HG03064 (cell line): ENCODE data around the gene KLHDC4.
"Not testable (repeated sequence)": the region's sequence is repeated elsewhere in the genome, so short reads cannot be mapped to it uniquely, and the experiment has no call there.

Experiments
- ATAC-seq: cut with Tn5 transposase; IDR thresholded peaks from one replicate; pipeline ENCODE4 v1.9.1; 2021; ENCODE audit warnings: low read depth; ENCODE audit not compliant: unreplicated experiment

KLHDC4 gene

DNA sequence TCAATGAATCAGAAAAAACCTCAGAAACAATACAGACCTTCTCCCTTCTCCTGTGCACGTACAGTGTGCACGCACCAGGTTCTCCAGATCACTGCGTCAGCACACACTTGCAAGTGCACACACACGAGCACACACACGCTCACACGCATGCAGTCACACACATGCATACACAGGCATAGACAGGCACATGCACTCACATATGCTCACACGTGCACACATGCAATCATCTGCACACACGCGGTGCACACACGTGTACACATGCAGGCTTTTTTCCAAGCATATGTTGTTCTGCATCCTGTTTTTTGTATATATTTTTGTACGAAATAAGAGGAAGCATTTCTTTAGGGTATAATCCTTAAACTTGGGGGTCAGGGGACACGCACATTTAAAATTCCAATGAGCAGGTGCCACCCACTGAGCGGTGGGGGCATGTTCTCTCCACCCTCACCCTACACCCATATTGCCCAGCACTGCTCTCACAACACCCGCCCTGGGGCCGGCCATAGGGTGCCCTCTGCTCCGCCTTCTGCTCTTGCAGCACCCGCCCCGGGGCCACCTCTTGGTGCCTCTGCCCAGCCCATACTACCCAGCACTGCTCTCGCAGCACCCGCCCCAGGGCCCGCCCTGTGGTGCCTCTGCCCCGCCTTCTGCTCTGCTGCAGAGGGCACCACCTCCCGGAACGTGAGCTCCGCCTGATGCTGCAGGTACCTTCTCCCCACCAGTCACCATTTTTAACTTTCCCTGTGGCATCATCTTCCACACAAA, 20.9 kb downstream of the KLHDC4 start:
- no peak for ATAC-seq

- ATAC-seq: no peak
These were observed 22.9 kb downstream of the KLHDC4 start for GRCh38 chr16:87742781-87743490.

GRCh38 chr16:87741700-87742415, 23.9 kb downstream of the KLHDC4 start:
- ATAC-seq: no peak

DNA sequence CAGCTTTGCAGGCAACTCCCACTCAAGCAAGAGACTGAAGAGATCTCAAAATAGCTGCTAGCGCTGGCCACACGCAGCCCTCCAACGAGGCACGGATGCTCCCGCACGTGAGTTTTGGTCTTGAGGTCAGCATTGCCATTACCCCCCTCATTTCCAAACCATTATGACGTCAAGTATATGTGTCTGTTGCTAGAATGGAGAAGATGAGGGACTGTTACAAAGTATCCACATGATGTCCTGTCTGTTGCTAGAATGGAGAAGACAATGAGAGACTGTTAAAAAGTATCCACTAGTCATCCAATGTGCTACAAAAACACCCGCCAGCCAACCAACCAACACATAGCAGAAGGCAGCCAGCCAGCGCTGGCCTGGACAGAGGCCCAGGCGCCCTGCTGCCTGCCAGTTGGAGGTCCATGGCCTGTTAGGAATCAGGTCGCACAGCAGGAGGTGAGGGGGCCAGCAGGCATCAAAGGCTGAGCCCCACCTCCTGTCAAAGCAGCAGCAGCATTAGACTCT, 24.8 kb downstream of the KLHDC4 start:
- no peak for ATAC-seq

DNA sequence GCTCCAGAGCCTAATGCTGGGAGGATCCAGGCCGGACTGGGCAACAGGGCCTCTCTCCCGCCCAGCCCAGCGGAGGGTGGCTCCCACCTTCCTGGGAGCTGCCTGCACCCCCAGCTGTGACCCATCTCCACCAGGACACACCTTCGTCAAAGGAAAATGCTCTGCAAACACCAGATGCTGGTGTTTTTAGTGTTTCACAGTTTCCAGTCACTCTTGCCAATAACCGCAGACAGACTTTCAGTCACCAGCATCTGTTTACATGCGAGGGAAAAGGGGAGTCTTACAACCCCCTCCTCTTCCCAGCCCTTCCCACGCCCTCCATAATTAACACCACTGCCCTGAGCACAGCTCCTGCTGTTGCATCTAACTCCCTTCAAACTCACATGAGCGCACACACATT, 25.3 kb downstream of the KLHDC4 start:
- no peak for ATAC-seq

DNA sequence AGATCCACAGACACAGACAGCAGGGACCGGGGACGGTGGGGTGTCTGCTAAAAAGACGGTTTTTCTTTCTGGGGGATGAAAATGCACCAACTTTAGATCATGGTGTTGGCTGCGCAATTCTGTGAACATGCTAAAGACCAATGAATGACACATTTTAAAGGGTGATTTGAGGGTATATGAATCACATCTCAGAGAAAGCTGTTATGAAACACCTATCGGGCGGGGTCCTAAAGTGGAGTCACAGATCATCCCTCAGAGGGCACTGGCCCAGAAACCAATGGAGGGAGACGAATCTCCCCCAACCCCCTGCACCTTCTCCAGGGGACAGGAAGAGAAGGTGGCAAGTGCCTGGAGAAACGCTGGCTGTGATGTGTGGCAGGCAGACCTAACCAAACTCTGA, 26.0 kb downstream of the KLHDC4 start:
- no peak for ATAC-seq

DNA sequence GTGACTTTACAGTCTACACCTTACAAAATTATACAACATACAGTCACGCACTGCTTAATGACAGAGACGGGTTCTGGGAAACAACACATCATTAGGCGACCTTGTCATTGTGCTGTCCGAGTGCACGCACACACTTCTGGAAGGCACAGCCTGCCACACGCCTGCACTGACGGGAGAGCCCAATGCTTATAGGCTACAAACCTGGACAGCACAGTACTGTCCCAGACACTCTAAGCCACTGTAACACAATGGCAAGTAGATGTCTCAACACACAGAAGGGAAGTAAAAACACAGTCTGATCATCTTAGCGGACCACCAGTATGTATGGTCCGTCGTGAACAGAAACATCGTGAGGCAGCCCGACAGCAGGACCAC, 29.8 kb downstream of the KLHDC4 start:
- ATAC-seq: no peak

DNA sequence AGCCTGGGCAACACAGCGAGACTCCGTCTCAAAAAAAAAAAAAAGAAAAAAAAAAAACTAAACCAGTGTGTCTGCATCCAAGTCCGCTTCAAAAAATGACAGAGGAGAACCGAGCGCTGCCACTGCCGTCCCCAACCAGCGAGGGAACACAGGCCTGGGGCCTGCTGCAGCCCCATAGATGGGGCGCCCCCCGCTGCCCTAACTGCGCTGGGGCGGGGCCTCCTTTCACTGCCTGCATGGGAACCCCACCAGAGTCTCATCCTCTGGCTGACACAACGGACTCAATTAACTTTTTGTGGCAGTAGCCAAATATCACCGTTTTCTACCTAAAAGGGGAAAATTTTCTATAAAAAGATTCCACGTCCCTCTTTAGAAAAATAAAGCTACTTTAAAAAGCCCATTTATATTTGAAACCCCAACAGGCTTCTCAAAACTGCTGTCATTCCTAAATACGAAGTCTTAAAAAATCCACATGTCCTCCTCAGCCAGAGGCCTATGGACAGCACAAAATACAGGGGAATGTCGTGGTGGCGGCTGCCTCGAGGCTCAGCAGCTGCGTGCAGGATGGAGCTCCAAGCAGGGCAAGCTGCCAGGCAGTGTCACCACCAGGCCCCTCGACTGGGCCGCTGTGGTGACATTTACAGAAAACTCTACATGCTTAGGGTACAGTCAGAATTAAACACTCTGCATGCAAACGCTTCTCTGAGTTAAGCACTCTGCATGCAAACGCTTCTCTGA, 30.3 kb downstream of the KLHDC4 start:
- no peak for ATAC-seq

- no peak for ATAC-seq
These were observed 31.1 kb downstream of the KLHDC4 start for GRCh38 chr16:87734644-87735043.

DNA sequence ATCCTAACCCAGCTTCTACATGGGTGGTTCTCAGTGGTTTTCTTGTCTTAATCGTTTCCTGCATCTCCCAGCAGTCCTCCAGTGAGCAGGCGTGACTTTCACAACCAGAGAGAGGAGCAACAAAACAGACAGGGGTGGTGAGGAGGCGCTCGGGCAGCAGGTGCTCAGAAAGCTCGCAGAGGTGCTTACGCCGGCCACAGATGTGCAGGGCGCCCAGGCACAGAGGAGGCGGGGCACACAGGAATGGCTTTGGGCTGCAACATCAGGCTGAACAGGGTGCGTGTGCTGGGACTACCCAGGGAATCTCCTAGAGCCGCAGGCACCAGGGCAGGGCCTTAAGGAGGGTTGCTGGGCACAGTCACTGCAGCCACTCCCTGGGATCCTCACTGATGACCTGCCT, 32.6 kb downstream of the KLHDC4 start:
- no peak for ATAC-seq

DNA sequence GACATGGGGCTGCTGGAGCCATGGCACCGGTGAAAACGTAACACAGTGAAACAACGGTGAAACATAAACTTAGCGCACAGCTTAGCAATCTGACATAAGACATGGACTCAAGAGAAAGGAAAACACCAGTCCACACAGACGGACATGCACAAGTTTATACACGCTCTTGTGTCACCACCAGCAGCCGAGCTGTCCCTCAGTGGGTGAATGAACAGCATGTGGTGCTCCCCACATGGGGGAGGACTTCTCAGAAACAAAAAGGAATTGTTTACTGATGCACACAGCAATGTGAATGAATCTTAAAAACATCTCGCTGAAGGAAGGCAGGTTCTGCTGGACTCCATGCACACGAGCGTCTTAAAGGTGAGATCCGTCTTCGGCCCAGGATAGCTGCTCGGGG, 34.2 kb downstream of the KLHDC4 start:
- ATAC-seq: no peak

DNA sequence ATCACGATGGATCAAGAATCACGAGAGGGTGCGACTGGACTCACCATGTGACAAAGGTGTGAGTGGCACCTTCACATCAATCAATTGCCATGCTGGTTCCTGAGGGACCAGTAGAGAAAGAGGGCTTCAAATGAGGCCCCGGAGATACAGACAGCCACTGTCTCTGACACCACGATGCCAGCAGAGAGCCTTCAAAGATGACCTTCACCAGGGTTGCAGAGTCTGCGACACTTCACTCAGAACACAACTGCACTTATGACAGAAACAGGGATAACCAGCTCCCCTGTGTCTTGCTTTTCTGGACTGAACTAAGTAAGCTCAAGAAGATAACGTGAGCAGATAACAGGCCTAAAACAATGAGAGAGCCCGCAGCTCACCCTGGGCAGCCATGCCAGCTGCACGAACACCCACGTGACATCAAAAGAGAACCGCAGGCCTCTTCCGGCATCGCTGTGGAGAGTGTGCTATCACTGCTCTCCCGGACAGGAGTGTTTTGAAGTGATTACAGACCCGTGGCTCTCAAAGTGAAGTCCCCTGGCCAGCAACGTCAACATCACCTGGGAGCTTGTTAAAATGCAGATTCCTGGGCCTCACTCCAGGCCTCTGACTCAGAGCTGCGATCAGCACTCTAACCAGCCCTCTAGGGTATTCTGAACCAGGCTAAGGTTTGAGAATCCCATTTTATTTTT, 36.4 kb downstream of the KLHDC4 start:
- no peak for ATAC-seq

GRCh38 chr16:87728026-87728425, 37.8 kb downstream of the KLHDC4 start:
- ATAC-seq: no peak

- no peak for ATAC-seq
These were observed 38.4 kb downstream of the KLHDC4 start for GRCh38 chr16:87727346-87727745.

GRCh38 chr16:87726577-87726976, 39.2 kb downstream of the KLHDC4 start:
- not testable (repeated sequence) for ATAC-seq

- ATAC-seq: no peak
These were observed 40.1 kb downstream of the KLHDC4 start for GRCh38 chr16:87725596-87726235.

DNA sequence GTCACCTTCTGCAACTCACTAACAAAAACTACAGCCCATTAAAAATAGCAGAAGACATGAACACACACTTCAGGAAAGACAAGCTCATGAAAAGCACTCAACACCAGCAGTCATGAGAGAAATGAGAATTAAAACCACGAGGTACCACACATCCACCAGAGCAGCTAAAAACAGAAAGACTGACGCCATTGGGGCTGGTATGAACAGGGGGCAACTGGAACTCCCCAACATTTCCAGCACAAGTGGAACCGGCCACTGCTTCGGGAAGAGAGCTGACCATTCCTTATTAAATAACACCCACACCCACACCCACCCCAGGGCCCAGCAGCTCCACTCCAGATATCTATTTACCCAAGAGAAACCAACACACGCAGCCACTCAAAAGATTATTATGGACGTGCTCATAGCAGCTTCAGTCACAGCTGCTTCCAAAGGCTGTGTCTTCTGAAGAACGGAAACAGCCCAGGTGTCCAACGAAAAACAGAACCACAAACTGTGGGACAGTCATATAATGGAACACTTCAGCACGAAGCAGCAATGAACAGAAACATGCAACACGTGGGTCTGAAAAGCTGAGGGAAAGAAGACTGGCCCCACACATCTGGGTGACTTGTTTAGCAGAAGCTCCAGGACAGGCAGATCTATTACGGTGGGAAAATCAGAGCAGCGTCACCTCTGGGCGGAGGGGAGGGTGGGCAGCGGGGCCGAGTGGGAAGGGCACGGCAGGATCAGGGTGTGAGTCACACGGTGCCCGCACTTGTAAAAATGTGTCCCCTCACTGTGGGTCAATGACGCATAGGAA, 41.1 kb downstream of the KLHDC4 start:
- ATAC-seq: no peak

DNA sequence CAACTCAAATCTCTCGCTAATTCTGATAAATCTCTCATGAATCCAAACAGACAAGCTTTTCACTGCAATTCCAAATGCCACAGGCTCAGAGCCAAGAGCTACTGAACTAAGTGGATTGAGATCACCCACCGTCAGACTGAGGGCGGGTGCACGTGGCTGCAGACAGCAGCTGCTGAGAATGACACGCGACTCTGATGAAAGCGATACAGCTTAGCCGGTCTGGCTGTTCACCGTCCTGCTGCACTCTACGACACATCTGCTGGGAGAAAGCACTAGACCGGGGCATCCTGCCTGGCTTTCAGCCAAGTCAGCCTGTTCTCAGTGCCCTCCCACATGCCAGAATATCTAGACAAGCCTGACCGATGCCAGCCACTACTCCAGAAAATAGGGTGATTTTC, 42.6 kb downstream of the KLHDC4 start:
- ATAC-seq: peak; percentile 66
